Neutrophil (primary cell): ENCODE results near the gene PDE4D.

Experiments used
- H3K27ac ChIP-seq: fragments of 200-600 bp; sonication (generic); 2 replicates; pipeline ENCODE4 v1.5.1; 2016; ENCODE audit warnings: mild to moderate bottlenecking, moderate library complexity
- H3K27me3 ChIP-seq: fragments of 200-600 bp; sonication (generic); 2 replicates; pipeline ENCODE4 v1.6.0; 2016; ENCODE audit warnings: mild to moderate bottlenecking
- H3K36me3 ChIP-seq: fragments of 200-600 bp; sonication (generic); 2 replicates; pipeline ENCODE4 v1.5.1; 2017
- H3K4me1 ChIP-seq, 2 experiments: fragments of 200-600 bp in 1 of 2; sonication (generic) in 1 of 2; 1 replicate in 1 of 2; 2 replicates in 1 of 2; pipeline versions ENCODE4 v1.5.1 to v1.6.1; 2013 to 2016; ENCODE audit warnings: low read depth in 1 of 2, low read length in 1 of 2, mild to moderate bottlenecking in 1 of 2, moderate library complexity in 1 of 2; ENCODE audit not compliant: control insufficient read depth in 1 of 2, insufficient read depth in 1 of 2
- H3K4me3 ChIP-seq, 2 experiments: fragments of 200-600 bp in 1 of 2; sonication (generic) in 1 of 2; 1 replicate in 1 of 2; 2 replicates in 1 of 2; pipeline ENCODE4 v1.5.1; 2013 to 2016; ENCODE audit warnings: low read depth in 1 of 2, low read length in 1 of 2, mild to moderate bottlenecking in 1 of 2, moderate library complexity in 1 of 2
- H3K9me3 ChIP-seq: fragments of 200-600 bp; sonication (generic); 2 replicates; pipeline ENCODE4 v1.5.1; 2016
- CTCF ChIP-seq: fragments of 200-600 bp; sonication (generic); IDR thresholded peaks from 2 replicates; pipeline ENCODE4 v1.5.1; 2016; ENCODE audit warnings: antibody characterized with exemption

PDE4D gene

GRCh38 chr5:59661954-59662615 lies 231.4 kb downstream of the PDE4D start:
- no peak overlapping the region for H3K4me3 ChIP-seq
- no peak for TF ChIP-seq CTCF
- H3K27me3 ChIP-seq = no peaks in the 10 kb centered on the region
- H3K36me3 ChIP-seq = no peaks in the 10 kb centered on the region
- H3K27ac ChIP-seq = peak overlapping the region; percentile 3
- peaks cover 0 to 16% of the 10 kb centered on the region in 2 experiments for H3K4me1 ChIP-seq
- no peaks in the 10 kb centered on the region for H3K9me3 ChIP-seq

- H3K9me3 ChIP-seq = no peaks in the 10 kb centered on the region
- H3K4me3 ChIP-seq = no peak overlapping the region
- H3K36me3 ChIP-seq = no peaks in the 10 kb centered on the region
- TF ChIP-seq CTCF = no peak
- H3K4me1 ChIP-seq = peaks cover 0 to 18% of the 10 kb centered on the region in 2 experiments
- no peaks in the 10 kb centered on the region for H3K27me3 ChIP-seq
- H3K27ac ChIP-seq = no peak overlapping the region
These were observed 232.2 kb downstream of the PDE4D start for GRCh38 chr5:59661311-59661710.

GRCh38 chr5:59660737-59661136 lies 232.8 kb downstream of the PDE4D start:
- H3K4me3 ChIP-seq = no peak overlapping the region
- no peak overlapping the region for H3K27ac ChIP-seq
- no peaks in the 10 kb centered on the region for H3K9me3 ChIP-seq
- no peaks in the 10 kb centered on the region for H3K27me3 ChIP-seq
- peaks cover 0 to 21% of the 10 kb centered on the region in 2 experiments for H3K4me1 ChIP-seq
- no peaks in the 10 kb centered on the region for H3K36me3 ChIP-seq
- TF ChIP-seq CTCF = no peak

- H3K4me3 ChIP-seq = no peak overlapping the region
- no peaks in the 10 kb centered on the region for H3K9me3 ChIP-seq
- TF ChIP-seq CTCF = no peak
- H3K4me1 ChIP-seq = peaks cover 0 to 10% of the 10 kb centered on the region in 2 experiments
- H3K36me3 ChIP-seq = no peaks in the 10 kb centered on the region
- H3K27me3 ChIP-seq = no peaks in the 10 kb centered on the region
- no peak overlapping the region for H3K27ac ChIP-seq
These were observed 236.9 kb downstream of the PDE4D start for GRCh38 chr5:59656351-59657254.

- Histone ChIP-seq H3K4me3 (no peak overlapping the region), H3K36me3 (no peaks in the 10 kb centered on the region), H3K4me1 (peaks cover 0 to 5% of the 10 kb centered on the region in 2 experiments), H3K27me3 (no peaks in the 10 kb centered on the region), H3K27ac (no peak overlapping the region), H3K9me3 (no peaks in the 10 kb centered on the region)
- no peak for TF ChIP-seq CTCF
These were observed 237.7 kb downstream of the PDE4D start for GRCh38 chr5:59655693-59656309.
